Neural cell (in vitro differentiated cells): Measurements from ENCODE around the gene C12orf42. TPM values are rescaled to one million over a fixed set of nuclear protein-coding genes. Genes with fewer than 3 reads are reported as not detected.

ENCODE experiments used
- H2AFZ ChIP-seq: fragments of 200-600, 300-800 bp; sonication (generic), shearing (Covaris generic); 2 replicates; pipeline ENCODE4 v1.6.0; 2014; ENCODE audit warnings: low read depth, mild to moderate bottlenecking, antibody characterized with exemption, low read length, moderate library complexity
- H3F3A ChIP-seq: fragments of 200-600 bp; shearing (Covaris generic); 2 replicates; pipeline ENCODE4 v1.6.1; 2016; ENCODE audit warnings: mild to moderate bottlenecking, moderate library complexity, mixed read lengths, antibody characterized with exemption, low read length; ENCODE audit not compliant: insufficient read depth, poor library complexity, severe bottlenecking
- H3K27ac ChIP-seq: fragments of 200-600, 300-800 bp; sonication (generic), shearing (Covaris generic); 2 replicates; pipeline ENCODE4 v1.5.1; 2014; ENCODE audit warnings: mild to moderate bottlenecking, low read length, moderate library complexity
- H3K27me3 ChIP-seq: fragments of 300-800, 200-600 bp; sonication (generic), shearing (Covaris generic); 2 replicates; pipeline ENCODE4 v1.6.0; 2014; ENCODE audit warnings: mild to moderate bottlenecking, low read depth, low read length, moderate library complexity; ENCODE audit not compliant: insufficient read depth
- H3K36me3 ChIP-seq: fragments of 300-800, 200-600 bp; sonication (generic), shearing (Covaris generic); 2 replicates; pipeline ENCODE4 v1.5.1; 2014; ENCODE audit warnings: mild to moderate bottlenecking, antibody characterized with exemption, low read length, moderate library complexity; ENCODE audit not compliant: insufficient read depth
- H3K4me2 ChIP-seq: fragments of 300-800, 200-600 bp; sonication (generic), shearing (Covaris generic); 2 replicates; pipeline ENCODE4 v1.6.0; 2014; ENCODE audit warnings: mild to moderate bottlenecking, low read length
- H3K4me3 ChIP-seq: fragments of 300-800, 200-600 bp; sonication (generic), shearing (Covaris generic); 2 replicates; pipeline ENCODE4 v1.5.1; 2014; ENCODE audit warnings: mild to moderate bottlenecking, low read length, moderate library complexity
- H3K79me2 ChIP-seq: fragments of 200-600 bp; shearing (Covaris generic); replicated peaks from 2 replicates; pipeline ENCODE4 v1.6.0; 2014; ENCODE audit warnings: mild to moderate bottlenecking, low read length, moderate library complexity; ENCODE audit not compliant: insufficient read depth
- H3K9ac ChIP-seq: fragments of 300-800, 200-600 bp; sonication (generic), shearing (Covaris generic); 2 replicates; pipeline ENCODE4 v1.6.1; 2016; ENCODE audit warnings: mild to moderate bottlenecking, low read length, mixed read lengths
- H3K9me2 ChIP-seq: fragments of 200-600 bp; shearing (Covaris generic); 2 replicates; pipeline ENCODE4 v1.6.1; 2016; ENCODE audit warnings: mild to moderate bottlenecking, low read length, mixed read lengths; ENCODE audit not compliant: insufficient read depth
- H3K9me3 ChIP-seq: fragments of 200-600, 300-800 bp; sonication (generic), shearing (Covaris generic); 2 replicates; pipeline ENCODE4 v1.6.1; 2016; ENCODE audit warnings: mild to moderate bottlenecking, mixed run types, low read length, moderate library complexity, mixed read lengths
- H4K20me1 ChIP-seq: fragments of 200-600 bp; shearing (Covaris generic); 2 replicates; pipeline ENCODE4 v1.6.1; 2016; ENCODE audit warnings: mild to moderate bottlenecking, mixed run types; ENCODE audit not compliant: insufficient read depth
- CTCF ChIP-seq: fragments of 450-650 bp; IDR thresholded peaks from 2 replicates; pipeline ENCODE4 v1.5.1; 2014; ENCODE audit warnings: antibody characterized with exemption, mild to moderate bottlenecking, moderate library complexity; ENCODE audit not compliant: poor library complexity, severe bottlenecking
- EP300 ChIP-seq: fragments of 450-650 bp; conservative IDR thresholded peaks from 2 replicates; pipeline ENCODE4 v1.6.1; 2014; ENCODE audit warnings: antibody characterized with exemption, mild to moderate bottlenecking, moderate library complexity; ENCODE audit not compliant: poor library complexity, severe bottlenecking
- EZH2 ChIP-seq: fragments of 200-600, 300-800 bp; shearing (Covaris generic), sonication (generic); IDR thresholded peaks from 2 replicates; pipeline ENCODE4 v1.6.1; 2014; ENCODE audit warnings: antibody characterized with exemption, low read length, borderline replicate concordance, mild to moderate bottlenecking; ENCODE audit not compliant: insufficient read depth, poor library complexity, severe bottlenecking
- MXI1 ChIP-seq: fragments of 450-650 bp; conservative IDR thresholded peaks from 2 replicates; pipeline ENCODE4 v1.6.1; 2014; ENCODE audit warnings: antibody characterized with exemption, mild to moderate bottlenecking; ENCODE audit not compliant: poor library complexity, severe bottlenecking
- POLR2AphosphoS5 ChIP-seq: IDR thresholded peaks from 2 replicates; pipeline ENCODE4 v1.6.1; 2012
- RAD21 ChIP-seq: fragments of 450-650 bp; conservative IDR thresholded peaks from 2 replicates; pipeline ENCODE4 v1.6.1; 2014; ENCODE audit warnings: antibody characterized with exemption, mild to moderate bottlenecking, moderate library complexity
- REST ChIP-seq: IDR thresholded peaks from 2 replicates; pipeline ENCODE4 v1.6.1; 2012; ENCODE audit warnings: borderline replicate concordance
- SMC3 ChIP-seq: fragments of 450-650 bp; conservative IDR thresholded peaks from 2 replicates; pipeline ENCODE4 v1.6.1; 2014; ENCODE audit warnings: antibody characterized with exemption, mild to moderate bottlenecking, moderate library complexity; ENCODE audit not compliant: poor library complexity
- TAF1 ChIP-seq: IDR thresholded peaks from 2 replicates; pipeline ENCODE4 v1.6.1; 2012; ENCODE audit warnings: low read depth
- polyA plus RNA-seq: library from polyadenylated mRNA; depleted of rRNA; stranded (reverse); fragments of >200 nt; gene quantifications from 2 replicates; pipeline ENCODE4 v1.2.3, GENCODE V29; 2014

C12orf42 gene
- polyA plus RNA-seq, 1 donor from 2014 or later: 0.54 TPM

- Histone ChIP-seq H2AFZ (no peak overlapping the region), H3K36me3 (no peaks in the 10 kb centered on the region), H3K9me2 (no peaks in the 10 kb centered on the region), H4K20me1 (no peaks in the 10 kb centered on the region), H3K4me2 (no peak overlapping the region), H3F3A (no peaks in the 10 kb centered on the region), H3K27ac (no peak overlapping the region), H3K9me3 (no peaks in the 10 kb centered on the region), H3K27me3 (no peaks in the 10 kb centered on the region), H3K4me3 (no peak overlapping the region), H3K9ac (no peak overlapping the region), H3K79me2 (no peaks in the 10 kb centered on the region)
- TF ChIP-seq MXI1 (no peak), CTCF (no peak), EP300 (no peak), TAF1 (no peak), SMC3 (no peak), EZH2 (no peak), REST (no peak)
Observed at GRCh38 chr12:103517161-103517560, 21.4 kb upstream of the C12orf42 start.

GRCh38 chr12:103515341-103515740, 19.6 kb upstream of the C12orf42 start:
- Histone ChIP-seq H3K36me3 (no peaks in the 10 kb centered on the region), H3K9ac (no peak overlapping the region), H3K9me2 (no peaks in the 10 kb centered on the region), H3K9me3 (no peaks in the 10 kb centered on the region), H3K79me2 (no peaks in the 10 kb centered on the region), H2AFZ (no peak overlapping the region), H3K27me3 (no peaks in the 10 kb centered on the region), H3K4me2 (no peak overlapping the region), H3K27ac (no peak overlapping the region), H3F3A (no peaks in the 10 kb centered on the region), H4K20me1 (no peaks in the 10 kb centered on the region), H3K4me3 (no peak overlapping the region)
- TF ChIP-seq EZH2: no peak
- TF ChIP-seq POLR2AphosphoS5: no peak
- no peak for TF ChIP-seq RAD21
- no peak for TF ChIP-seq EP300
- no peak for TF ChIP-seq TAF1
- no peak for TF ChIP-seq SMC3
- no peak for TF ChIP-seq REST
- TF ChIP-seq MXI1: no peak
- no peak for TF ChIP-seq CTCF
